ENCODE data around the gene NECTIN3. TPM values are rescaled to one million over a fixed set of nuclear protein-coding genes. Genes with fewer than 3 reads are reported as not detected.

The NECTIN3 gene
- total RNA-seq, 1 experiment from 2014 or later: 18.8 TPM

DNA sequence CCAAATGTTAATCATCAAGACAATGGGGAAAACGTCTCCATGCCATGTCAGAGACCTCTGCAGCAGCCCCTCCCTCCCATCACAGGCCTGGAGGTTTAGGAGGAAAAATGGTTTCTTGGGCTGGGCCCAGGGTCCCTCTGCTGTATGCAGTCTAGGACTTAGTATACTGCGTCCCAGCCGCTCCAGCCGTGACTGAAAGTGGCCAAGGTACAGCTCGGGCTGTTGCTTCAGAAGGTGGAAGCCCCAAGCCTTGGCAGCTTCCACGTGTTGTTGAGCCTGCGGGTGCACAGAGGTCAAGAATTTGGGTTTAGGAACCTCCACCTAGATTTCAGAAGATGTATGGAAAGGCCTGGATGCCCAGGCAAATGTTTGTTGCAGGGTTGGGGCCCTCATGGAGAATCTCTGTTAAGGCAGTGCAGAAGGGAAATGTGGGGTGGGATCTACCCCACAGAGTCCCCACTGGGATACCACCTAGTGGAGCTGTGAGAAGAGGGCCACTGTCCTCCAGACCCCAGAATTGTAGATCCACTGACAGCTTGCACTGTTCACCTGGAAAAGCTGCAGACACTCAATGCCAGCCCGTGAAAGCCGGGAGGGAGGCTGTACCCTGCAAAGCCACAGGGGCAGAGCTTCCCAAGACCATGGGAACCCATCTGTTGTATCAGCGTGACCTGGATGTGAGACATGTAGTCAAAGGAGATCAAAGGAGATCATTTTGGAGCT is 25.0 kb downstream of the NECTIN3 start:
- Histone ChIP-seq H3K36me3 (ENCODE audit: control insufficient read depth, insufficient read depth, low read length) (no peaks in the 10 kb centered on the region), H3K27ac (ENCODE audit: low read length) (no peak overlapping the region), H3K4me1 (ENCODE audit: control insufficient read depth, insufficient read depth, low read length) (no peaks in the 10 kb centered on the region), H3K27me3 (ENCODE audit: control insufficient read depth, insufficient read depth, low read length) (no peaks in the 10 kb centered on the region), H3K4me3 (ENCODE audit: low read depth in 2 of 2, low read length in 2 of 2) (no peak overlapping the region), H3K9me3 (ENCODE audit: control insufficient read depth, insufficient read depth, low read depth, low read length) (no peaks in the 10 kb centered on the region)
- ChIA-PET CTCF (no interaction called here), POLR2A (no interaction called here)
- DNase-seq (ENCODE audit: low read depth, low spot score): no peak
- no peak for ATAC-seq
- no TSS peak for BruUV-seq (replicated peaks)
- in situ Hi-C loops (cut with HindIII; ENCODE audit: low pct_unique_long_range_greater_than_20kb, low sequenced_read_pairs): no loop called here
- TF ChIP-seq, protein P1, sequence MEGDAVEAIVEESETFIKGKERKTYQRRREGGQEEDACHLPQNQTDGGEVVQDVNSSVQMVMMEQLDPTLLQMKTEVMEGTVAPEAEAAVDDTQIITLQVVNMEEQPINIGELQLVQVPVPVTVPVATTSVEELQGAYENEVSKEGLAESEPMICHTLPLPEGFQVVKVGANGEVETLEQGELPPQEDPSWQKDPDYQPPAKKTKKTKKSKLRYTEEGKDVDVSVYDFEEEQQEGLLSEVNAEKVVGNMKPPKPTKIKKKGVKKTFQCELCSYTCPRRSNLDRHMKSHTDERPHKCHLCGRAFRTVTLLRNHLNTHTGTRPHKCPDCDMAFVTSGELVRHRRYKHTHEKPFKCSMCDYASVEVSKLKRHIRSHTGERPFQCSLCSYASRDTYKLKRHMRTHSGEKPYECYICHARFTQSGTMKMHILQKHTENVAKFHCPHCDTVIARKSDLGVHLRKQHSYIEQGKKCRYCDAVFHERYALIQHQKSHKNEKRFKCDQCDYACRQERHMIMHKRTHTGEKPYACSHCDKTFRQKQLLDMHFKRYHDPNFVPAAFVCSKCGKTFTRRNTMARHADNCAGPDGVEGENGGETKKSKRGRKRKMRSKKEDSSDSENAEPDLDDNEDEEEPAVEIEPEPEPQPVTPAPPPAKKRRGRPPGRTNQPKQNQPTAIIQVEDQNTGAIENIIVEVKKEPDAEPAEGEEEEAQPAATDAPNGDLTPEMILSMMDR (IDR thresholded peaks at IDR 0.05): no peak
- TF ChIP-seq SIN3A (IDR thresholded peaks at IDR 0.05; ENCODE audit: borderline replicate concordance, insufficient read depth, low read depth, low read length) (no peak), TCF7L2 (IDR thresholded peaks at IDR 0.05; ENCODE audit: low read depth, low read length) (no peak), POLR2AphosphoS5 (IDR thresholded peaks at IDR 0.05; ENCODE audit: low read depth, low read length) (no peak)
- TF ChIP-seq, protein P2, sequence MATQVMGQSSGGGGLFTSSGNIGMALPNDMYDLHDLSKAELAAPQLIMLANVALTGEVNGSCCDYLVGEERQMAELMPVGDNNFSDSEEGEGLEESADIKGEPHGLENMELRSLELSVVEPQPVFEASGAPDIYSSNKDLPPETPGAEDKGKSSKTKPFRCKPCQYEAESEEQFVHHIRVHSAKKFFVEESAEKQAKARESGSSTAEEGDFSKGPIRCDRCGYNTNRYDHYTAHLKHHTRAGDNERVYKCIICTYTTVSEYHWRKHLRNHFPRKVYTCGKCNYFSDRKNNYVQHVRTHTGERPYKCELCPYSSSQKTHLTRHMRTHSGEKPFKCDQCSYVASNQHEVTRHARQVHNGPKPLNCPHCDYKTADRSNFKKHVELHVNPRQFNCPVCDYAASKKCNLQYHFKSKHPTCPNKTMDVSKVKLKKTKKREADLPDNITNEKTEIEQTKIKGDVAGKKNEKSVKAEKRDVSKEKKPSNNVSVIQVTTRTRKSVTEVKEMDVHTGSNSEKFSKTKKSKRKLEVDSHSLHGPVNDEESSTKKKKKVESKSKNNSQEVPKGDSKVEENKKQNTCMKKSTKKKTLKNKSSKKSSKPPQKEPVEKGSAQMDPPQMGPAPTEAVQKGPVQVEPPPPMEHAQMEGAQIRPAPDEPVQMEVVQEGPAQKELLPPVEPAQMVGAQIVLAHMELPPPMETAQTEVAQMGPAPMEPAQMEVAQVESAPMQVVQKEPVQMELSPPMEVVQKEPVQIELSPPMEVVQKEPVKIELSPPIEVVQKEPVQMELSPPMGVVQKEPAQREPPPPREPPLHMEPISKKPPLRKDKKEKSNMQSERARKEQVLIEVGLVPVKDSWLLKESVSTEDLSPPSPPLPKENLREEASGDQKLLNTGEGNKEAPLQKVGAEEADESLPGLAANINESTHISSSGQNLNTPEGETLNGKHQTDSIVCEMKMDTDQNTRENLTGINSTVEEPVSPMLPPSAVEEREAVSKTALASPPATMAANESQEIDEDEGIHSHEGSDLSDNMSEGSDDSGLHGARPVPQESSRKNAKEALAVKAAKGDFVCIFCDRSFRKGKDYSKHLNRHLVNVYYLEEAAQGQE (IDR thresholded peaks at IDR 0.05; ENCODE audit: insufficient read depth in 1 of 2, low read depth in 2 of 2, low read length in 1 of 2): no peak
- intact Hi-C loops (cut with micrococcal nuclease; ENCODE audit: unreplicated experiment): no loop called here

DNA sequence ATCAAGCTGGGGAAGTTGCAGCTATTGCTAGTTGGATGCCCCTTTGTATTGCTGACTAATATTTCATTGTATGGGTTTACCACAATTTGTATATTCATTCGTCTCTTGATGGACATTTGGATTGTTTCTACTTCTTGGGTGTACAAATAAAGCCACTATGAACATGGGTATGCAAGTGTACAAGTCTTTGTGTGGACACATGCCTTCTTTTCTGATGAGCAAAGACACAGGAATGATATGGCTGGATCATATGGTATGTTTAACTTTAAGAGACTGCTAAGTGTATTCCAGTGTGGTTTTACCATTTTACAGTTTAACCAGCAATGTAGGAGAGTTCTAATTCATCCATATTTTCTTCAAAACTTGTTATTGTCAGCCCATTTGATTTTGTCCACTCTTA is 32.2 kb downstream of the NECTIN3 start:
- TF ChIP-seq POLR2AphosphoS5 (IDR thresholded peaks at IDR 0.05; ENCODE audit: low read depth, low read length) (no peak), TCF7L2 (IDR thresholded peaks at IDR 0.05; ENCODE audit: low read depth, low read length) (no peak), SIN3A (IDR thresholded peaks at IDR 0.05; ENCODE audit: borderline replicate concordance, insufficient read depth, low read depth, low read length) (no peak)
- TF ChIP-seq, protein P1 (IDR thresholded peaks at IDR 0.05): no peak
- TF ChIP-seq, protein P2 (IDR thresholded peaks at IDR 0.05; ENCODE audit: insufficient read depth in 1 of 2, low read depth in 2 of 2, low read length in 1 of 2): no peak
- ATAC-seq (no peak), DNase-seq (ENCODE audit: low read depth, low spot score) (no peak)
- H3K4me1 ChIP-seq (ENCODE audit: control insufficient read depth, insufficient read depth, low read length): no peaks in the 10 kb centered on the region
- H3K36me3 ChIP-seq (ENCODE audit: control insufficient read depth, insufficient read depth, low read length): no peaks in the 10 kb centered on the region
- intact Hi-C loops (cut with micrococcal nuclease; ENCODE audit: unreplicated experiment): no loop called here
- no peak overlapping the region for H3K4me3 ChIP-seq (ENCODE audit: low read depth in 2 of 2, low read length in 2 of 2)
- H3K27me3 ChIP-seq (ENCODE audit: control insufficient read depth, insufficient read depth, low read length): no peaks in the 10 kb centered on the region
- no peak overlapping the region for H3K27ac ChIP-seq (ENCODE audit: low read length)
- POLR2A ChIA-PET: no interaction called here
- peaks cover 3% of the 10 kb centered on the region; the same call in 1 of the 2 replicates for H3K9me3 ChIP-seq (ENCODE audit: control insufficient read depth, insufficient read depth, low read depth, low read length)
- CTCF ChIA-PET: no interaction called here
- no TSS peak for BruUV-seq (replicated peaks)
- in situ Hi-C loops (cut with HindIII; ENCODE audit: low pct_unique_long_range_greater_than_20kb, low sequenced_read_pairs): no loop called here

All from Panc1 (cell line).